ENCODE data around the gene ATXN7L1.

GRCh38 chr7:105760551-105761447 is 115.6 kb downstream of the ATXN7L1 start:
- TF ChIP-seq POLR2A (IDR thresholded peaks at IDR 0.05; ENCODE audit: insufficient read depth in 1 of 2, low read depth in 2 of 2, low read length in 2 of 2) (no peak), USF2 (IDR thresholded peaks at IDR 0.05; ENCODE audit: low read depth, low read length) (no peak), USF2 (CRISPR knock-in tag; IDR thresholded peaks at IDR 0.05; ENCODE audit: borderline replicate concordance) (no peak), NR1H2 (CRISPR knock-in tag; IDR thresholded peaks at IDR 0.05; ENCODE audit: borderline replicate concordance, low read depth) (no peak), CTCF (CRISPR knock-in tag; IDR thresholded peaks at IDR 0.05) (no peak)
